Activated T-cell treated with anti-CD3 and anti-CD28 coated beads, Interleukin-2, amount 50 U/mL, for 48 hours (primary cell): ENCODE measurements around the gene TMEM116.
"Not testable (repeated sequence)": the region's sequence is repeated elsewhere in the genome, so short reads cannot be mapped to it uniquely, and the experiment has no call there.

Experiments used
- DNase-seq, 2 experiments: peaks; one replicate each; pipeline ENCODE4 v3.0.0-alpha.2; 2020

Gene TMEM116

DNA sequence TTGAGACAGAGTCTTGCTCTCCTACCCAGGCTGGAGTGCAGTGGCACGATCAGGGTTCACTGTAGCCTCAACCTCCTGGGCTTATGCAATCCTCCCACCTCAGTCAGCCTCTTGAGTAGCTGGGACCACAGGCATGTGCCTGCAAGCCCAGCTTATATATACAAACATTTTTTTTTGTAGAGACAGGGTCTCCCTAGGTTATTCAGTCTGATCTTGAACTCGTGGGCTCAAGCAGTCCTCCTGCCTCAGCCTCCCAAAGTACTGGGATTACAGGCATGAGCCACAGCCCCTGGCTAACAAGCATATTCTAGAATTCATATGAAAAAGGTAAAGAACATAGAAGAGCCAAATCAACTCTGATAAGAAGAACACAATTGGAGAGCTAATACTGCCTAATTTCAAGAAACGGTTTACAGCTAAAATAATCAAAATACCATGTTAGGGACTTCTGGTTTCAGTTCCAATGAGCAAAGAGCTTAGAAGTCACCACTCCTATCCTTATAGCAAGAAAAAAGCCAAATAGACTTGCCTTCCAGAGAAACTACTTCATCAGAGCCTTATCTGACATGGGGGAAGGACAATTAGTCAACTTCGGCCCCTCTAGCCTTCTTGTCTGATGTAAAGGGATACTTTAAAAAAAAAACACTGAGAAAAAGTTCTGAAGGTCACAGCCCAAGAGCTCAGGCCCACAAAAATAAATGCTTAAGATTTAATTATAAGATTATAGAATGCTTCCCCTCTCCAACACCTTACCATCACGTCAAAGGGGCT, 37.6 kb downstream of the TMEM116 start:
- DNase-seq: no peak

DNA sequence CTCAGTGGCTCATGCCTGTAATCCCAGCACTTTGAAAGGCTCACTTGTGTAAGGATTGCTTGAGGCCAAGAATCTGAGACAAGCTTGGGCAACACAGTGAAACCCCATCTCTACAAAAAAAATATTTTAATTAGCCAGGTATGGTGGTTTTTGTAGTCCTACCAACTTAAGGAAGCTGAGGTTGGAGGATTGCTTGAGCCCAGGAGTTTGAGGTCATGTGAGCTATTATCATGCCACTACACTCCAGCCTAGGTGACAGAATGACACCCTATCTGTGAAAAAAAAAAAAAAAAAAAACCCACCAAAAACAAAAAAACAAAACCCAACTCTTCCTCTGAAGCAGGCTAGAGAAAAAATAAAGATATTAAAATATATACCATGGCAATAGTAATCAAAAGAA, 41.2 kb downstream of the TMEM116 start:
- DNase-seq: no peak

DNA sequence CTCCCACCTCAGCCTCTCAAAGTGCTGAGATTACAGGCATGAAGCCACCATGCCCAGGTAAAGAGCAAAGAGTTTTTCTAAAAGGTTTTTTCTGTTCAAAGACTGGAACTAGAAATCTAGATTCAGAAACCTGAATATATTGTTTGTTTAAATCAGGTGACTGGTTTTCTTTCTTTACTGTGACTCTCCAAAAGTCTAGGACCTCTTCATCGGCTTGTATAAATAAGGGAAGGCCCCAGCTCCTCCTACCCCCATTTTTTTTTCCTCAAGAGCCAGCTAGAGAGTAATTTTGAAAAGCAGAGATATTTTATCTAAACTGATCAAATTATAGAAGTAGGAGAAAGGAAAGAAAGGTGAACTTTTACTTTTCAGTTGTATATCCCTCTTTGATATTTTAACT, 48.0 kb downstream of the TMEM116 start:
- DNase-seq: no peak

DNA sequence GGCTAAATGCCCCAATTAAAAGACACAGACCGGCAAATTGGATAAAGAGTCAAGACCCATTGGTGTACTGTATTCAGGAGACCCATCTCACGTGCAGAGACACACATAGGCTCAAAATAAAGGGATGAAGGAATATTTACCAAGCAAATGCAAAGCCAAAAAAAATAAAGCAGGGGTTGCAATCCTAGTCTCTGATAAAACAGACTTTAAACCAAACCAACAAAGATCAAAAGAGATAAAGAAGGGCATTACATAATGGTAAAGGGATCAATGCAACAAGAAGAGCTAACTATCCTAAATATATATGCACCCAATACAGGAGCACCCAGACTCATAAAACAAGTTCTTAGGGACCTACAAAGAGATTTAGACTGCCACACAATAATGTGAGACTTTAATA, 53.4 kb downstream of the TMEM116 start:
- not testable (repeated sequence) for DNase-seq

DNA sequence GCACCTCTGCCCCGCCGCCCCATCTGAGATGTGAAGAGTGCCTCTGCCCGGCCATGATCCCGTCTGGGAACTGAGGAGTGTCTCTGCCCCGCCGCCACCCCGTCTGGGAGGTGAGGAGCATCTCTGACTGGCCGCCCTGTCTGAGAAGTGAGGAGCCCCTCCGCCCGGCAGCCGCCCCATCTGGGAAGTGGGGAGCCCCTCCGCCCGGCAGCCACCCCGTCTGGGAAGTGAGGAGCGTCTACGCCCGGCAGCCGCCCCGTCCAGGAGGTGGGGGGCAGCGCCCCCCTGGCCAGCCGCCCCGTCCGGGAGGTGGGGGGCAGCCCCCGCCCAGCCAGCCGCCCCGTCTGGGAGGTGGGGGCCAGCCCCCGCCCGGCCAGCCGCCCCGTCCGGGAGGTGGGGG, 55.7 kb downstream of the TMEM116 start:
- not testable (repeated sequence) for DNase-seq

DNA sequence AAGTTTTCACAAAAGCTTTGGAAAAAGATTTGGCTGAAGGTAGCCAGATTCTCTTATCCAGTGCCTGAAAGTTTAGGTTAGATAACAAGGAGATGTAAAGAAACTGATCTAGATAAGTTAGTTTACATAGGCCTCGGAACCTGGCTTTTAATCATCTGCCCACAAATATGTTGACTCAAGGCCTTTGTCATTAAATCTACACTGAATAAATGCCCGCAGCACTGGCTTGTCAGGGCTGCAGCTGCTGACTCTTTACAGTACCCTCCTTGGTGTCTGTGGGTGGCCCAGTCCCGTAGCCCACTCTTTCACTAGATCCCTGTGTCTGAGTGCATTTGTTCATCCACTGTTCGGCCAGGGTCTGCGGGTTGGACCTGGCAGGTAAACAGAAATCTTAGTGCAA, 58.0 kb downstream of the TMEM116 start:
- DNase-seq: no peak

DNA sequence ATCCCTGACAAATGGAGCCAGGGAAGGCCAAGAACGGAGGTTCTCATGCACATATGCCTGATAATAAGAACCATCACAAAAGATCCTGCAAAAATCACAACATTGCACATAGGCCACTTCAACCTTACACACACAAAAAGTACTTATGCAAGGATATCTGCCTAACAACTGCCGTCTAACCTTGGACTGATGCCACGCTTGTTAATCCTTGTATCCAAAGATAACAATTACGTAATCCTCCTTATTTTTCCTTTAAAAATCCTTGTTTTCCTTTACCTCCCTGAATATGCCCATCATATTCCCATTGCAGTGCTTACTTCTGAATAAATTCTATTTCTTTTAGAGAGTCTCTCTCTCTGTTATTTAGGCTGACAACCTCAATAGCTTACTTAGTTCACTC, 59.5 kb downstream of the TMEM116 start:
- DNase-seq: no peak

DNA sequence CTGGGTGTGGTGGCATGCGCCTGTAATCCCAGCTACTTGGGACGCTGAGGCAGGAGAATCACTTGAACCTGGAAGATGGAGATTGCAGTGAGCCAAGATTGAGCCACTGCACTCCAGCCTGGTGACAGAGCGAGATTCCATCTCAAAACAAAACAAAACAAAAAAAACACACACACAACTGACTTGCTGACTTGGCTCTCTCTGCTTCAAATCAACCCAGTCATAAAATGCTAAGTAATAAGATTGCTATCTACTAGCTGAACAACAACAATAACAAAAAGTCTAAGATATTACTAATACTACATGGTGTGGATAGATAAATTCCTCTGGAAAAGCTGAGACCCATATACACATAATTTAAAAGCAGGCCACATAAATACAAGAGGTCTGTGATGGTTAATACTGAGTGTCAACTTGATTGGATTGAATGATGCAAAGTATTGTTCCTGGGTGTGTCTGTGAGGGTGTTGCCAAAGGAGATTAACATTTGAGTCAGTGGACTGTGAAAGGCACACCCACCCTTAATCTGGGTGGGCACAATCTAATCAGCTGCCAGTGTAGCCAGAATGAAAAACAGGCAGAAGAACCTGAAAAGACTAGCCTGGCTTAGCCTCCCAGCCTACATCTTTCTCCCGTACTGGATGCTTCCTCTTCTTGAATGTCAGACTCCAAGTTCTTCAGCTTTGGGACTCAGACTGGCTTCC, 60.7 kb downstream of the TMEM116 start:
- not testable (repeated sequence) for DNase-seq

DNA sequence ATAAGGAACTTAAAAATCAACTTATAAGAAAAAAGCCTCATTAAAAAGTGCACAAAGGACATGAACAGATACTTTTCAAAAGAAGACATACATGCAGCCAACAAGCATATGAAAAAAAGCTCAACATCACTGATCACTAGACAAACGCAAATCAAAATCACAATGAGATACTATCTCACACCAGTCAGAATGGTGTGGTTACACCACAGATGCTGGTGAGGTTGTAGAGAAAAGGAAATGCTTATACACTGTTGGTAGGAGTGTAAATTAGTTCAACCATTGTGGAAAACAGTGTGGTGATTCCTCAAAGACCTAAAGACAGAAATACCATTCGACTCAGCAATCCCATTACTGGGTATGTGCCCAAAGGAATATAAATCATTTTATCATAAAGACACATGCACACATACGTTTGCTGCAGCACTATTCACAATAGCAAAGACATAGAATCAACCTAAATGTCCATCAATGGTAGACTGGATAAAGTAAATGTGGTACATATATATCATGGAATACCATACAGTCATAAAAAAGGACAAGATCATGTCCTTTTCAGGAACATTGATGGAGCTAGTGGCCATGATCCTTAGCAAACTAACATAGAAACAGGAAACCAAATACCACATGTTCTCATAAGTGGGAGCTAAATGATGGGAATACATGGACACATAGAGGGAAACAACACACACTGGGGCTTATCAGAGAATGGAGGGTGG, 61.8 kb downstream of the TMEM116 start:
- DNase-seq: not testable (repeated sequence)

DNA sequence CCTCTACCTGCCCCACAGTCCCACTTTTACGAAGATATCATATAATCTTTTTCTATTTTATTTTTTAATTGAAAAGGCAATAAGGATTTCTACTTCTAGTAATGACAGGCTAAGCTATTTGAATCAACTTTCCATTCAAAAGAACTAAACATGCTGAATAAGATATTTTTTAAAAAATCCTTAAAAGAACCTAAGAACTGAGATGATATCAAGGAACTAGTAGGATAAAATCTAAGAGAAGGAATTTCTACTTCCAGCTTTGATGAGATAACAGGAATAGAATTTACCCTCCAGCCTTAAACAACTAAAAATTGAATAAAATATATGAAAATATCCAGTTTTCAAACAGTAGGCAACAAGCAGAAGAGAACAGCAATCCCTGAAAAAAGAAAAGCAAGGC, 69.0 kb downstream of the TMEM116 start:
- no peak for DNase-seq

DNA sequence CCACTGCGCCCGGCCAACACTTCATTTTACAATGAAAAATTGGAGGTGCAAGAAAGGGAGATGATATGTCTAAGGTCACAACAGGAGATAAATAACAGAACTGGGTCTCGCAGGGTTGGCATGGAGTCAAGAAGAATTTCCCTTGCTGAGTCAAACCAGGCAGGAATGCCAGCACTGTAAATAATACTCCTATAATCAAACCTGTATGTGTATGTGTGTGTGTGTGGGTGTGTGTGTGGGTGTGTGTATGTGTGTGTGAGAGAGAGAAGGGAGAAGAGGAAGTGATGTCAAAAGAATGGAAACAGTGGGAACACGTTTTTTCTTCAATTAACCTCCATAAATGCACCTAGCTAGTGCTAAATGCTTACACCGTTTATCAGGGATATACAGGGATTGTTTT, 70.4 kb downstream of the TMEM116 start:
- no peak for DNase-seq

DNA sequence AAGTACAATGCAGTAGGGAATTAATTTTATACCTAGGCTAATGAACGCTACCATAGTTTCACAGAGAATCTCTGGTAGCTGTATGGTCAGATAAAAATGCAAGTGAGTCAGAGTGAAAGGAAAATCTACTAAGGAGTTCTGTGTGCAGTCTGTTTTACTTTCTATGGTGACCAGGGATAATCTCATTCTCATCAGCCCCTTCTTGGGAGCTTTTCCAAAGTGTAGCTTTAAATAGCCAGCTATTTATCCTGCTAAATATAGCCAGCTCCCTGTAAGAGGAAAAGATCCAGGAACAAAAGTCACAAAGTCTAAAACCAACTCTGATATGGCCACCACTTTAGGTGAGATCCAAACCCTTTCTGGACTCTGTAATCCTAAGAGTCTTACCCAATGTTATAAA, 75.5 kb downstream of the TMEM116 start:
- DNase-seq: no peak

DNA sequence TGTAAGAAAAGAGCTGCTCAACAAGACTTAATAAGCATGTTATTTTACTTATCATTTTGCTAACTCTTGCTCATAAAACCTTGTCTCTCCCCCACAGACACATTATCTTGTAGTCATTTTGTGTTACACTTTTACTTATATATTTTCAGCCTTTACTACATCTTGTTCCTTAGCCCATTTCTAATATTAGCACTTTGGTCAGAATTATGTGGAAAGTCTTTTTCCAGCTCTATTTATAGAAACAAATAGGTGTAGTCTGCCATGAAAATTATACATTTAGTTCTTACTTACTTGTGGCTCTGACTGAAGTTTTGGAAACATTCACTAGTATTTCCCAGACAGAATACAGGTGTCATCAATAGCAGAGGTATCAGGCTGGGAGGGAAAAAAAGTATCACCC, 76.1 kb downstream of the TMEM116 start:
- DNase-seq: no peak

DNA sequence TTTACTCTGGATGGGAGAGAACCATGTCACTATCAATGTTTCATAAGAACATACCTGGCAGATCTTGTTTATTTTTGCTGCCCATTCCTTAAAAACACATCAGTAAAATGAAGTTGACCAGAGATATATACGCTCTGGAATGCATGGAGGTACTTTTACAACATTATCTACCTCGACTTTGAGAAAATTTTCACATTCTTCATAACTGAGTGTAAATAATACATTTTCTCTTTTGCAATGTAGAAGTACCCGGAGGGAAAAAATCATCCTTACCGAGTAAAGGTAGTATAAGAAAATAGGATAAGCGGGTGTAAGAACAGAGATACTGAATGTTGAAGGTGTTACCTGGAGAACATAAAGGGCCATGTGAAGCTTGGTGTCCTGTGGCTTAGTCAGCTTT, 80.7 kb downstream of the TMEM116 start:
- DNase-seq: no peak

DNA sequence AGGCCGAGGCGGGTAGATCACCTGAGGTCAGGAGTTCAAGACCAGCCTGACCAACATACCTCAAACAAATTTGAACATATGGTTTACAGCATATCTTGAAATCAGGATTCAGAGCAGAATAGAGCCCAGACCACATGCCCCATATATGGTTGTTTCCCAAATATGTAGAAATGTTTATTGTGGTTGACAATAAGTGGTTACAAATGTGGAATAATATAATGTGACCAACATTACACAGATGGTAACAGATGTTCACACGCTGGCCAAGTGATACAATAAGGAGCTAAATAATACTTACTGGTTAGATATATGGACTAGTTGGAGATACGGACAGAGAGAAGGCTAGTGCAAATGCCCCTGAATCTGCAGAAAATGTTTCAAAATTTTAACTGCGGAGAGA, 85.6 kb downstream of the TMEM116 start:
- DNase-seq: no peak

DNA sequence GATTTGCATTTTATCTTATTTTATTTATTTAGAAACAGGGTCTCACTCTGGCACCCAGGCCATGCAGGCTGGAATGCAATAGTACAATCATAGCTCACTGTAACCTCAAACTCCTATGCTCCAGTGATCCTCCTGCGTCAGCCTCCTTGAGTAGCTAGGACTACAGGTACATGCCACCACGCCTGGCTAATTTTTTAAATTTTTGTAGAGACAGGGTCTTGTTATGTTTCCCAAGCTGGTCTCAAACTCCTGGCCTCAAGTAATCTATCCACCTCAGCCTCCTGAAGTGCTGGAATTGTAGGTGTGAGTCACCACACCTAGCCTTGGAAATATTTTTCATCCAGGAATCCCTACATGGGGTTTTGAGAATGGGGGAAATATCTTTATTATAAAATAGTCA, 86.3 kb downstream of the TMEM116 start:
- DNase-seq: no peak

DNA sequence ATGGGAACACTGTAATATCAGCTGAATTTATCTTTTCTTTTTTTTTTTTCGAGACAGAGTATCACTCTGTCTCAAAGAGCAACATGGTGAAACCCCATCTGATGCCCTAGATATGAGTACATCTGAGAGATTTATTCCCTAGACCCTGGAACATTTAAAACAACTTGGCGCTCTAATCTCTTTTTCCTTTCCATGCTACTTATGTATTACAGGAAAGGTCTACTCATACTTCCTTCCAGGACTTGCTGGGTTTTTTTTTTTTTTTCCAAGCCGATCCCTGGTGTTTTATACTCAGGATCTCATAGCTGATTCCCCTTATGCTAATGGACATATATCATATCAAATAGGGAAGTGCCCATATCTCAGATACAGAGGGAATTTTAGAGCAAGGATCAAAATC, 87.8 kb downstream of the TMEM116 start:
- no peak for DNase-seq

DNA sequence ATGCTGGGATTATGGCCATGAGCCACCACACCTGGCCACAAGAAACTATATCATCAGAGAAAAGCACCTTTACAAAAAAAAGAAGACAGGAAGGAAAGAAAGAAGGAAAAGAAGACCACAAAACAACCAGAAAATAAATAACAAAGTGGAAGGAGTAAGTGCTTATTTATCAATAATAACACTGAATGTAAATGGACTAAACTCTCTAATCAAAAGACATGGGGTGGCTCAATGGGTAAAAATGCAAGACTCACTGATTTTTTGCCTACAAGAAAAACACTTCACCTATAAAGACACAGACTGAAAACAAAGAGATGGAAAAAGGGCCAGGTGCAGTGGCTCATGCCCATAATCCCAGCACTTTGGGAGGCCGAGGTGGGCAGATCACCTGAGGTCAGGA, 105.2 kb downstream of the TMEM116 start:
- DNase-seq: no peak

DNA sequence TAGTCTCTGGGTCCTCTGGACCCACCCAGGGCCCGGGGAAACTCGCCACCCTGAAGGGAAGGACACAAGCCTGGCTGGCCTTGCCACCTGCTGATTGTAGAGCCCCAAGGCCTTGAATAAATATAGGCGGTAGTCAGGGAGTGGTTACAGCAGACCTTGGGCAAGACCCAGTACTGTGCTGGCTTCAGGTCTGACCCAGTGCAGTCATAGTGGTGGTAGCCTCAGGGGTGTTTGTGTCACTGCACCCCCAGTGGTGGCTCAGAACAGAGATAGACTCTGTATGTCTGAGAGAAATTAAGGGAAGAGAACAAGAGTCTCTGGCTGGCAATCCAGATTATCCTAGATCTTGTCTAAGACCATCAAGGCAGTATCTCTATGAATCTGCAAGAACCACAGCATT, 107.5 kb downstream of the TMEM116 start:
- DNase-seq: no peak

DNA sequence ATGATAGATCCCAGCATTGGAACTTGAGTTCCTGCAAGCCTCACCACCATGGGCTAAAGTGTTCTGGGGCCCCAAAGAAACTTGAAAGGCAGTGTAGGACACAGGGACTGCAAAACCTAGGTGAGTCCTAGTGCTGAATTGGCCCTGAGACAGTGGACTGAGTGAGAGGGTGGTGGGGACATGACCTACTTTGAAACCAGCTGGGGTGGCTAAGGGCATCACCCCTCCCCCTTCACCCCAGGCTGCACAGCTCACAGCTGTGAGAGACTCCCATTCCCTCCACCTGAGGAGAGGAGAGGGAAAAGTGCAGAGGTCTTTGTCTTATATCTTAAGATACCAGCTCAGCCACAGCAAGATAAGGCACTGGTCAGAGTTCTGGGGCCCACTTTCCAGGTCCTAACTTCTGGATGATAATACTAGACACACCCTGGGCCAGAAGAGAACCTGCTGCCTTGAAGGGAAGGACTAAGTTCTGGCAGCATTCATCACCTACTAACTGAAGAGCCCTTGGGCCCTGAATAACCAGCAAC, 108.5 kb downstream of the TMEM116 start:
- no peak for DNase-seq

DNA sequence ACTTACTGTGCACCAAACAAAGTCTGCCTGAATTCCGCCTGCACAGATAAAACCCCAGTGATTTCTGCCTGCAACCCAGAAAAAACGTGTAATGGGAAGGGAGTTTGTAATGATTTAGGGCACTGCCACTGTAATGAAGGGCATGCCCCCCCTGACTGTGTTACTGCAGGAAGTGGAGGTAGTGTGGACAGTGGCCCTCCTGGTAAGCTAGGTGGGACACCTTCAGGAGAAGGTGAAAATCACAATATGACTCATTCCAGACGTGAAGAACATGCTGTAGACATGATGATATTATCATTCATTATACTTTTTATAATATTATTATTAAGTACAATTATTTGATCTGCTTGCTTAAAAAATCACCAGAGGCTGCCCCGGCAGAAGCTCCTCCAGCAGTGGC, 111.8 kb downstream of the TMEM116 start:
- DNase-seq: no peak

DNA sequence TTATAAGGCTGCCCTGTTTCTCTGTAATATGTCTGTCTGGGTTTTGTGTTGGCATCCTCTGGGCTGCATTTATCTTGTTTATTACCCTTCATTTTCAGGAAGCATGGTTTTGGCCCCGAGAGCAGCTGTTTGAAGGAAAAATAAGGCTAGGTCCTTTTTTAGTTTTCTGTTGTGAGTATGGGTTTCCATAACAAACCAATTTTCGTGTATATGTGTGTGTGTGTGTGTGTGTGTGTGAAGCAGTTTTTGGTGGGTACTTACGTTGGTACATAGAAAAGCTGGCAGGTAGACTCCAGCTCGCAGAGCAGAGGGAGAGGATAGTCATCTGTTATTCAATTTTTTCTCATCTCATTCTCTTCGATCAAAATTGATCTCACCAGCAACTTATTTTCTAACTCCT, 118.4 kb downstream of the TMEM116 start:
- no peak for DNase-seq

DNA sequence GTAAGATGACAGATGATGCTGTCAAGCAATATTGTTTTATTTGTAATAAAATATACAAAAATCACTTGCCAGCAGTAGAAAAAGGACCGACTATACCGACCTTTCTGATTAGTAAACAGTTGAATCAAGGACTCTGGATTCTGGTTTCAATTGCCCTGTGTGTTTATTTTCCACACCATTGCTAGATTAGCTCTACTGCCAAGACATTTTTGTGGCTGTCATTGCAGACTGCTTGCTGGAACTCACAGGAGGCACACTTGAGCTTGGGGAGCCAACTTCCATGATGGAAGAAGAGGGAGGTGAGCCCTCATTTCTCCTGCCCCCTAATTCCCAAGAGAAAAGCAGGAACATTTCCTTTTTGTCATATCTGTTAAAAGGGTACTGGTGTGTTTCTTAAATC, 119.7 kb downstream of the TMEM116 start:
- DNase-seq: no peak
